GM21447 (cell line): Measurements from ENCODE around the gene ATP2B2.

Source experiments
- ATAC-seq: cut with Tn5 transposase; IDR thresholded peaks from one replicate; pipeline ENCODE4 v1.9.1; 2021; ENCODE audit not compliant: unreplicated experiment

The ATP2B2 gene

DNA sequence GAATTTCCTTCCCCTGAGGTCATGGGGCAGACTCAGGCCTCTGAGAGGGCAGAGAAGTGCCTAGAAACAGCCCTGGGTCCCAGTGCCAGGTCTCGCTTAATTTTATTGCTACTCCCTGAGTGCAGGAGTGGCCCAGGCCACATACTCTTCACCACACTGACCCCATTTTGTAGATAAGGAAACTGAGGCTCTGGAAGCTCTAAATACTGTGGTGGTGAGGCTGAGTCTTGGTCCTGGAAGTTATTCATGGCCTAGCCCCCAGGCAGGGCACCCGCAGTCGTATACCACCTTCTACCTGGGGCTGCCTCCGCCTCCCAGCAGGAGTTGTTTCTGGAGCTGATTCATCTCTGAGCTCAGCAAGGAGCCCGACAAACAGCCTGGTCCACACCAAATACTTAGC lies 9.8 kb downstream of the ATP2B2 start:
- no peak for ATAC-seq

DNA sequence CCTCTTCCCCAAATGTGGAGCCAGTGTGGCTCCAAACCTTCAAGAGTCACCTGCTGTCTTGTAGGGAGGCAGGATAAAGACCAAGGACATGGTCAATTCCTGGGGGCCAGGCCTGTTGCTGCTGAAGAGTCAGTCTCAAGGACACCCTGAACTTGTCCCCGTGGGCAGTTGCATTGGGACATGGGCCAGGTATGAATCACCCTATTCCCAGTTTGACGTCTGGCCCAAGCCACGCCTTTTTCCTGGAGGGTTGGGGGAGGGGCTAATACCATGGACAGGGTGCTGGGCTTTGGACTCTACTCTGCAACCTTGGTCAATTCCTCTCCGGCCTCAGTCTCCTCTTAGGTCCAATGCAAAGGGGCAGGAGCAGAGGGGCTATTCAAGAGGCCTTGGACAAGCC lies 10.4 kb downstream of the ATP2B2 start:
- ATAC-seq = no peak

DNA sequence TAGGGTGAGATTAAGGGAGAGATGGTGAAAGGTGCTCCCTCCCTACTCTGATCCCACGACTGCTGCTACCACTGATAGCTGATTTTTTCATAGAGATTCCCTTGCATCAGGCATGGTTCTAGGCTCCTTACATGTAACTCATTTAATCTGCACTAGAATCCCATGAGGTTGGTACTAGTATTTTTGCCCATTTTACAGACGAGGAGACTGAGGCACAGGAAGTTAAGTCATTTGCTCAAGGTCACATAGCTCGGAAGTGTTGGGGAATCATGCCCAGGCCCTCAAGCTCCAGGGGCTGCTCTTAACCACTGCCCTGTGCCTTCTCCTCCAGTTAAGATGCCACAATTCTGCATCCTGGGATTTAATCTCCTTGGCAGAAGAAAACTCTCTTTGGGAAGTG lies 11.2 kb downstream of the ATP2B2 start:
- no peak for ATAC-seq

GRCh38 chr3:10493202-10493589 lies 12.2 kb downstream of the ATP2B2 start:
- ATAC-seq = no peak

DNA sequence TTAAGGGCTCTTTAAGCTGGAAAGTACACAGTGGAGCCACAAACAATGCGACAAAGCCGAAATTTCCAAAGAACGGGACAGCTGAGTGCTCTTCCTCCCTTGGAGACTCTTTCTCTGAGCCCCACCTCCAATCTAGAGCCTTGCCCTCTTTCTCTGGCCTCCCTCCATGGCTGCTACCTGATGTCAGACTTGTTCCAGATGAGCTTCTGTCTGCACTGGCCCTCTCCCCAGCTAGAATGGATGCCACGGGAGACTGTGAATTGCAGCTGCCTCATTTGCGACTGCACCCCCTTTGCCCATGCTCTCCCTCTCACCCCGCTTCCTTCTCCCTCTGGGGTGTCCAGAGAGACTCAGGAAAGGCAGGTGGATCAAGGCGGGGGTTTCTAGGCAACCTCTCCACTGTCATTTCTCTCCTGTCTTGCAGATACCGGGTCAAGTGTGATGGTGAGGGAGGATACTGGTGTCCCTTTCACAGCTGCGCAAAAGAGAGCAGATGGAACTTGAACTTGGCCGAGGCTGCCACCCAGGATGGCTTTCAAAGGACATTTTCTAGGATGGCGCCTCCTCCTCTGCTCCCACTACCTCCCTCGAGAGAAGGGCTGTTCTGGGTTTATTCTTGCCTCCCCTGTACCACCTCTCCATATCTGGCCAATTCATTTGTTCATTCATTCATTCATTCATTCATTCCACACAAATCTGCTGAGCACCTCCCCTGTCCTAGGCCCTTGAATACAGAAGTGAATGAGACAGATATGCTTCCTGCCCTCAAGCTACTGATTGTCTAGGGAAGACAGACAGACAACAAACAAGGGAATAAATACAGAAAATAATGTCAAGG lies 12.8 kb downstream of the ATP2B2 start:
- ATAC-seq = no peak

GRCh38 chr3:10489746-10490483 lies 15.5 kb downstream of the ATP2B2 start:
- no peak for ATAC-seq

- no peak for ATAC-seq
These were observed 17.3 kb downstream of the ATP2B2 start for GRCh38 chr3:10487988-10488633.

DNA sequence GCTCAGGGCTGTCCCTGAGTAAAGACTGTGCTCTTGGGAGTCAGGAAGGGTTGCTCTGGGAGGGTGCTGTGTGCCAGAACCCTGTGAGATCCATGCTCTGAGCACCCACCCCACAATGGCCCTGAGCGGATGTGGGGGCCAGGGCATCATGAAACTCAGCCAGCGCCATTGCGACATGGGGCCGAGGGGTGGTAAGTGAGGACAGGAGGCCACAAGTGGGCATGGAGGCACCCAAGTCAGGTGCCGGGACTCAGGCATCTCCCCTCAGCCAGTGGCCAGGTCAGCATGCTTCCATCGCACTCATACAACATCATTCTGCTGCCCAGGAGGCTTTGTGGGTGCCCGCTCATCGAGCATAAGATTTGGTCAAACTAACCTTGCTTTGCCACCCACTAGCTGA lies 19.6 kb downstream of the ATP2B2 start:
- no peak for ATAC-seq

DNA sequence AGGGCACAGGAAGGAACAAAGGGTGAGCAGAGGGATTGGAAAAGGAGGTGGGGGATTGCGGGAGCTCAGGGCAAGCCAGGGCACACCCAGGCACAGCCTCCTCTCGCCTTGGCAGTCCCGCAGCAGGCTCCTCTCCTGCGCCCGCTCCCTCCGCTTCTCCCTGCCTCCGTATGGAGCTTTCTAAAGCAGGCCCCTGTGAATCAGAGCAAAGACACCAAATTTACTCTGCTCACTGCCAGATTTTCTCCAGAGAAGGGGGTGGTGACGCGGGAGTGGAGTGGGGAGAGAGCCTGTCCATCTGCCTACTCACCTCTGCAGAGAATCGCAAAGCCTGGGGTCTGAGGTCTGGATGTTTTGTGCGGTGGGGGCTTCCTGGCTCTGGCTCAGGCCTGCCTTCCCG lies 20.0 kb downstream of the ATP2B2 start:
- ATAC-seq = no peak

DNA sequence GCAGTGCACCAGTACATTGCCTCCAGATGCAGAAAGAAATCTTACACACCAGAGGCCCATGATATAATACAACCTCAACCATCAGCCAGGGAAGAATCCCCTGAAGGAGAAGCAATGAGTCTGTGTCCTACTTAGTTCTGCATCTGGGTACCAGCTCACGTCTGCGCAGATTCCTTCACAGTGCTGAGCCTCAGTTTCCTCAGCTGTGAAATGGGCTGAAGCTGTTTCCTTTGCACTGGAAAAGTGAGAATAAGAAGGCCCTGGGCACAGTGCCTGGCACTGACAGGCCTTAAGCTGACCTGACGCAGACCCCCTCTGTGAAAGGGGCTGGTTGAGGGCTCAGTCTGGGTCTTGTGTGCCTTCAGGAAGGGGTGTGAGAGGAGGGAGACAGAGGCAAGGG lies 20.7 kb downstream of the ATP2B2 start:
- no peak for ATAC-seq

DNA sequence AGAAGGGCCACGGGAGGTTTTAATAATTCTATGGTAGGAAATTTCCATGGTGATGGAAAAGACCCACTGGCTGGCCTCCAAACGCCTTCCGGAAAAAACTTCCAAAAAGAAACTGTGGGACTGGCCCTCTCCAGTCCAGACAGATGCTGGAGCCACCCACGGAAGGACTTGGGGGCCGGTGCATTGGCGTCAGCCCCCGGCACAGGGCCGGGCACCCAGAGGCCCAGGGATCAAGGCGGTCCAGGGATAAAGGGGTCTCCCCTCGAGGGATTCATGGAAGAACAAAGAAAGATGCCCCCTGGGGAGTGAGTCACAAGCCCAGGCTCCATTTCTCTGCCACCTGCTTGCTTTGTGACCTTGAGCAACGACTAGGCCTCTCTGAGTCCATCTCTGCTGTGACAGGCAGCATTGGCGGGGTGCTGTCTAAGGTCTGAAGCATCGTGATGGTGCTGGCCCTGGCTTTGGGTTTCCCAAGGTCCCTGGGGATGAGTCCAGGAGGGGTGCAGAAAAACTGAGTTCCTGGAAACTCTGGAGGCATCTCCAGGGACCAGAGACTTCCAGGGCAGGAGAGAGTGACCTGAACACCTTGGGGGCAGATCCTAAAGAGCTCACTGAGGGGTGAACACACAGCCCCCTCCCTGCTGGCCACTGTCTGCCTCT lies 21.6 kb downstream of the ATP2B2 start:
- ATAC-seq = no peak

DNA sequence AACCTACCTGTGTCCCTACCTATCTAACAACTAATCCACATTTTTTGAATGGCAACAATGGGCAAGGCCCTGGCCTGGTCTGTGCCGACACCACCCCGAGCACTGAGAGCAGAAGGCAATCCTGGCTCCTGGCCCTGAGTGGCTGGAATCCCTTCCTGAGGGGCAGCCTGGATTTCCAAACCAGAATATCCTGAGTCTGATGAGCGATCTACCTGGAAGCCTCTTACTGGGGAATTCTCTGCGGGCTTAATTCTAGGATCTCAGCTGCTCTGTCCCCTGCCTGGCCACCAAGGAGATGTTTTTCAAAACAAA lies 22.1 kb downstream of the ATP2B2 start:
- ATAC-seq = no peak

DNA sequence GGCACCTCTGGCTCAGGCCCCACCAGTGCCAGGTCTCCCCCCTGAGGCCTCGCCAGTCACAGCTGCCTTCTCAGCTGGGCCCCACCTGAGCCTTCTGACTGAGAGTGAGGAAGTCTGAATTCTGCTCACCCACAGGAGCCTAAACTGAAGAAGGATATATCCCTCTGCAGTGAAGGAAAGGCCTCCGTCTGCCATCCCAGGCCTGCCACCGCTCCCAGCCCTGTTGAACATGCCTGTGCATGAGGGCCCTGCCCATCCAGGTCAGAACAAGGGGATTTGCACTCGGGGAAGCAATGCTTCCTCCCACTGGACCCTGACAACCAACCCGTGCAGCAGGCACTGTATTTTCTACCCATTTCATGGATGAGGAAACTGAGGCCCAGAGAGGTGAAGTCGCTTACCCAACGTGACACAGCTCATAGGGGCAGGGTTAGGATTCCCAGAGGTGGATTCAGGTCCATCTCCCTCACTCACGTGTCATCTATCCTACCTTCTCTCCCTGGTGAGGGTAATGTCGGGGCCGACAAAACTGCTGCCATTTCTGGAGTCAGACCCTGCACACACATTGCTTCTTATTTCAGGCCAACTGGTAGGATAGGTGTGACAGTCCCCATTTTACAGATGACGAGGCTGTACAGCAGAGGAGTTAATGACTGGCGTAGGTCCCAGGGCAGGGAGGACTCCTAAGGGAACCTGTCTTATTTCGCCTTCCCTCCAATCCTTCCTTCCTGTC lies 22.6 kb downstream of the ATP2B2 start:
- ATAC-seq = no peak

- ATAC-seq = no peak
These were observed 24.5 kb downstream of the ATP2B2 start for GRCh38 chr3:10480871-10481378.

DNA sequence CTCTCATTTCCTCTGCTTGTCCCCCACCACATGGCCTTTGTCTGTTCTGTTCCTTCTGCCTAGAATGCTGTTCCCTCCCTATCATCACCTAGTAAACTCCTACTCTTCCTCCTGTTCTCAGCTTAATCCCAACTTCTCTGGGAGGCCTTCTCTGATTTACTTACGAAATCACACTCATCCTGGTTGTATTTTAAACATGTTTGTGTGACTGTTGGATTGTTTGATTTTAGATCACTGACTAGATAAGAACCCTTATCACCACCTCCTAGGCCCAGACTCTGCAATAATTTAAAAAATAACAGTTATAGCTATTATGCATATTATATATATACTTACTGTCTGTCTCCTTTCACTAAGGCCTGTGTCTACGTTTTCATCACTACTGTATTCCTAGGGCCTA lies 26.1 kb downstream of the ATP2B2 start:
- no peak for ATAC-seq

GRCh38 chr3:10475983-10476382 lies 29.4 kb downstream of the ATP2B2 start:
- ATAC-seq = no peak

- no peak for ATAC-seq
These were observed 30.5 kb downstream of the ATP2B2 start for GRCh38 chr3:10474847-10475246.

DNA sequence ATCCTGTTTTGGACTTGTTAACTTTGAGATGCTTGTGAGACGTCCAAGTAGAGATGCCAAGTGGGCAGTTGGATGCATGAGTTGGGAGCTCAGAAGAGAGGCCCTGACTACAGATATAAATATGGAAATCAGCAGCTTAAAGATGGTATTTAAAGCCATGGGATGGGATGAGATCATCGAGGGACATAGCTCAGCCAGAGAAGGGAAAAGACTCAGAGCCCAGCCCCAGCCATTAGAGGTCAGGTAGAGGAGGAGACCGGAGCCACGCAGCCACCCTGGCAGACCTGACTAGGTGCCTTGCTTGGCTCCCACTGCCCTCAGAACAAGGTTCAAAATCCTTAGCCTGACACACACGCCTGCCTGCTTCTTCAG lies 31.1 kb downstream of the ATP2B2 start:
- ATAC-seq = no peak

DNA sequence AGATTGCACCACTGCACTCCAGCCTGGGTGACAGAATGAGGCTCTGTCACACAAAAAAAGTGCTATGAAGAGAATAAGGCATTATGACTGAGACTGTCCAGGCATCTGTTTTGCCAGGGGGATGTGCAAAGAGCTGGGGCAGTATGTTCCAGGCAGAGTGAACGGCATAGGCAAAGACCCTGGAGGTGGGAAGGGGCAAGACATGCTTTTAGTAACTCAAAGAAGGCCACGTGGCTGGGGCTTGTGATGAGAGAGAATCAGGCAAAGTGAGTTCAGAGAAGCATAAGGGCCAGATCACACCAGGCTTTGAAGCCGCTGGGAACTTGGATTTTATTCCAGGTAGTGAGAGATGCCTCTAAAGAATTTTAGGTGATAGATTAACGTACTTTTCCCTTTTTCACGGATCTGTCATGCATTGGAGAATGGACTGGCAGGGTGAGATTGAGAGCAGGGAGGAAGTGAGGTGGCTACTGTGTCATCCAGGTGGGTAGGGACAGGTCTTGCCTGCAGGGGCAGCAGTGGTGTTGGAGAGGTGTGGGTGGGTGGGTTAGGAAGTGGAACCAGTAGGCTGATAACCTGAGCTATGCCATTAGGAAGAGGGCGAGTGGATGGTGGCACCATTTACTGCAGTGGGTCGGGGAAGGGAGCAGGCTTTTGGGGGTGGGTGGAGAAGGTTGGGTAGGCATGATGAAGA lies 31.7 kb downstream of the ATP2B2 start:
- no peak for ATAC-seq

DNA sequence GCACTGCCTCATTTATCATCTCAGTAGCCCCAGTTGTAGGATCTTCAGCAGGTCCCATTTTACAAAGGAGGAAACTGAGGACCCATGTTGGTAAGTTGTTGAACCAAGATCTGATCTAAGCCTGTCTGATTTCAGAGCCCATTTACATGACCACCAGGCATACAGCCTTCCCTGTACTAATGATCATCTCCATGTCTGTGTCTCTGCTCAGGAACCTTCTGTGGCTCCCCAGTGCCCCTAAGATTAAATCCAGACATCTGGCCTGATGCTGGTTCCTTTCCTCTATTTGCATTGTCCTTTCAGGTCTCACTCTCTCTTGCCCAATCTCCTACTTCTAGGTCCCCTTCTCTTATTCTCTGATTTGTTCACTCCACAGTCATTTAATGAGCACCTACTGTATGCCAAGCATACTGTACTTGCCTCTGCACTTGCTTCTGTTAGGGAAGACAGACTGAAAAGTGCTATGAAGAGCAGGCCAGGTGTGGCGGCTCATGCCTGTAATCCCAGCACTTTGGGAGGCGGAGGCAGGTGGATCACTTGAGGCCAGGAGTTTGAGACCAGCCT lies 32.4 kb downstream of the ATP2B2 start:
- no peak for ATAC-seq
